GM08714 (cell line): ENCODE data around the gene GAB2.
"Not testable (repeated sequence)": the region's sequence is repeated elsewhere in the genome, so short reads cannot be mapped to it uniquely, and the experiment has no call there.

Experiments
- H3K4me3 ChIP-seq: fragments of 200-500 bp; sonication (Bioruptor generic); 2 replicates; pipeline ENCODE4 v1.5.1; 2014; ENCODE audit warnings: mild to moderate bottlenecking, low read length, inconsistent platforms
- ZNF274 ChIP-seq: IDR thresholded peaks from 2 replicates; pipeline ENCODE4 v1.6.1; 2012; ENCODE audit warnings: mild to moderate bottlenecking, low read depth, low read length

Gene GAB2

GRCh38 chr11:78179459-78180071 lies 238.1 kb downstream of the GAB2 start:
- no peak for TF ChIP-seq ZNF274
- H3K4me3 ChIP-seq: no peak overlapping the region

- no peak overlapping the region for H3K4me3 ChIP-seq
- TF ChIP-seq ZNF274: no peak
These were observed 240.4 kb downstream of the GAB2 start for GRCh38 chr11:78177216-78177615.

GRCh38 chr11:78176605-78177141 lies 240.9 kb downstream of the GAB2 start:
- H3K4me3 ChIP-seq: no peak overlapping the region
- TF ChIP-seq ZNF274: no peak

GRCh38 chr11:78175862-78176261 lies 241.8 kb downstream of the GAB2 start:
- not testable (repeated sequence) for H3K4me3 ChIP-seq

GRCh38 chr11:78171951-78172350 lies 245.7 kb downstream of the GAB2 start:
- H3K4me3 ChIP-seq: no peak overlapping the region
- TF ChIP-seq ZNF274: no peak

GRCh38 chr11:78170874-78171549 lies 246.6 kb downstream of the GAB2 start:
- no peak for TF ChIP-seq ZNF274

GRCh38 chr11:78170413-78170812 lies 247.2 kb downstream of the GAB2 start:
- no peak overlapping the region for H3K4me3 ChIP-seq
- TF ChIP-seq ZNF274: no peak

More at GRCh38 chr11:78170874-78171549, 246.6 kb downstream of the GAB2 start:
- no peak overlapping the region for H3K4me3 ChIP-seq

GRCh38 chr11:78168539-78169477 lies 248.8 kb downstream of the GAB2 start:
- no peak overlapping the region for H3K4me3 ChIP-seq
- TF ChIP-seq ZNF274: no peak

GRCh38 chr11:78166855-78167469 lies 250.7 kb downstream of the GAB2 start:
- TF ChIP-seq ZNF274: no peak

More at GRCh38 chr11:78166855-78167469, 250.7 kb downstream of the GAB2 start:
- H3K4me3 ChIP-seq: no peak overlapping the region
